A549 (cell line): ENCODE data around the gene F11R. TPM values are rescaled to one million over a fixed set of nuclear protein-coding genes. Genes with fewer than 3 reads are reported as not detected.

Experiments used
- ATAC-seq, 2 experiments: fragments of 200-7000 bp in 1 of 2; fragments of >200 bp in 1 of 2; cut with Nextera tagmentation in 1 of 2; cut with Tn5 transposase in 1 of 2; 3 replicates each; pipeline versions ENCODE4 v1.8.0 to v1.9.1; 2018 to 2020; ENCODE audit warnings: mild to moderate bottlenecking in 1 of 2, moderate library complexity in 1 of 2
- CTCF ChIA-PET: fragments of 300-600 bp; sonication (Branson Sonifier 250); formaldehyde crosslinking; extraction: SDS; loops from one replicate; lab custom pipeline; 2021; ENCODE audit warnings: antibody characterized with exemption, inconsistent platforms; lab: Yijun Ruan, JAX
- POLR2A ChIA-PET: fragments of 350-600 bp; formaldehyde crosslinking; extraction: SDS; loops from one replicate; lab custom pipeline; 2021; ENCODE audit warnings: antibody characterized with exemption, inconsistent platforms; lab: Yijun Ruan, JAX
- DNase-seq, 2 experiments: peaks; one replicate each; pipeline versions ENCODE4 v3.0.0 to v3.0.0-alpha.2; 2011 to 2016; ENCODE audit warnings: low read depth in 1 of 2, low spot score in 1 of 2
- FAIRE-seq: peaks from 2 replicates; lab custom pipeline; 2011; peaks lifted over from hg19 to GRCh38; lab: Jason Lieb, UNC
- H3K27ac ChIP-seq, 2 experiments: fragments of >200 bp; sonication (Bioruptor Twin); formaldehyde crosslinking; 3 replicates each; pipeline ENCODE4 v1.5.1; 2016 to 2017
- H3K4me1 ChIP-seq: fragments of >200 bp; sonication (Bioruptor Twin); formaldehyde crosslinking; 3 replicates; pipeline ENCODE4 v1.6.1; 2016
- H3K4me2 ChIP-seq: fragments of >200 bp; sonication (Bioruptor Twin); formaldehyde crosslinking; 3 replicates; pipeline ENCODE4 v1.6.1; 2016
- H3K4me3 ChIP-seq: fragments of >200 bp; sonication (Bioruptor Twin); formaldehyde crosslinking; 3 replicates; pipeline ENCODE4 v1.5.1; 2016
- H3K9me3 ChIP-seq: fragments of >200 bp; sonication (Bioruptor Twin); formaldehyde crosslinking; 3 replicates; pipeline ENCODE4 v1.6.1; 2016
- BCL3 ChIP-seq: fragments of >200 bp; sonication (Bioruptor Twin); formaldehyde crosslinking; IDR thresholded peaks from 3 replicates; pipeline ENCODE4 v1.6.1; 2016
- CBX2 ChIP-seq: fragments of 200-600 bp; sonication (generic); IDR thresholded peaks from 2 replicates; pipeline ENCODE4 v1.6.1; 2016; ENCODE audit warnings: low read depth, mild to moderate bottlenecking, borderline replicate concordance
- CEBPB ChIP-seq, 2 experiments: fragments of >200 bp in 1 of 2; sonication (Bioruptor Twin) in 1 of 2; formaldehyde crosslinking in 1 of 2; IDR thresholded peaks; 2 replicates each; pipeline ENCODE4 v1.6.1; 2012 to 2016
- CTCF ChIP-seq: fragments of >200 bp; sonication (Bioruptor Twin); formaldehyde crosslinking; IDR thresholded peaks from 3 replicates; pipeline ENCODE4 v1.5.1; 2016
- E2F6 ChIP-seq: IDR thresholded peaks from 2 replicates; pipeline ENCODE4 v1.6.1; 2012; ENCODE audit warnings: low read depth, borderline replicate concordance
- EP300 ChIP-seq, 2 experiments: fragments of >200 bp; sonication (Bioruptor Twin); formaldehyde crosslinking; IDR thresholded peaks; 2 replicates in 1 of 2; 3 replicates in 1 of 2; pipeline ENCODE4 v1.6.1; 2016 to 2017
- ESRRA ChIP-seq: fragments of 150-350 bp; IDR thresholded peaks from 2 replicates; pipeline ENCODE4 v1.6.1; 2014; ENCODE audit warnings: mild to moderate bottlenecking, low read length, borderline replicate concordance
- FOSB ChIP-seq: fragments of 250-450 bp; sonication (Bioruptor Pico); IDR thresholded peaks from 2 replicates; pipeline ENCODE4 v1.5.0; 2020; ENCODE audit warnings: mild to moderate bottlenecking, moderate library complexity
- FOSL2 ChIP-seq, 2 experiments: fragments of 450-650 bp in 1 of 2; fragments of >200 bp in 1 of 2; sonication (Bioruptor Twin) in 1 of 2; formaldehyde crosslinking; IDR thresholded peaks; 2 replicates each; pipeline versions ENCODE4 v1.5.0 to v1.6.1; 2016 to 2020; ENCODE audit warnings: mild to moderate bottlenecking in 1 of 2, moderate library complexity in 1 of 2
- GATA3 ChIP-seq: IDR thresholded peaks from 2 replicates; pipeline ENCODE4 v1.6.1; 2012; ENCODE audit warnings: borderline replicate concordance
- HOXB13 ChIP-seq: fragments of 250-450 bp; sonication (Bioruptor Pico); IDR thresholded peaks from 2 replicates; pipeline ENCODE4 v1.5.0; 2020; ENCODE audit warnings: low read depth, mild to moderate bottlenecking, moderate library complexity
- JUNB ChIP-seq: fragments of >200 bp; sonication (Bioruptor Twin); formaldehyde crosslinking; IDR thresholded peaks from 2 replicates; pipeline ENCODE4 v1.6.1; 2016
- KDM5A ChIP-seq: fragments of 200-600 bp; sonication (generic); IDR thresholded peaks from 2 replicates; pipeline ENCODE4 v1.6.1; 2016; ENCODE audit warnings: antibody characterized with exemption, mild to moderate bottlenecking
- NFE2L2 ChIP-seq: fragments of 150-350 bp; conservative IDR thresholded peaks from 2 replicates; pipeline ENCODE4 v1.6.1; 2014; ENCODE audit warnings: low read length
- PBX3 ChIP-seq: IDR thresholded peaks from 2 replicates; pipeline ENCODE4 v1.6.1; 2012
- RARB ChIP-seq: fragments of 250-450 bp; sonication (Bioruptor Pico); IDR thresholded peaks from 2 replicates; pipeline ENCODE4 v1.8.0; 2021; ENCODE audit warnings: mild to moderate bottlenecking, moderate library complexity
- RCOR1 ChIP-seq: fragments of 150-350 bp; IDR thresholded peaks from 2 replicates; pipeline ENCODE4 v1.6.1; 2014; ENCODE audit warnings: antibody characterized with exemption, low read length, low read depth
- RNF2 ChIP-seq: fragments of 200-600 bp; sonication (generic); IDR thresholded peaks from 2 replicates; pipeline ENCODE4 v1.6.1; 2016; ENCODE audit warnings: low read depth, mild to moderate bottlenecking, antibody characterized with exemption, moderate library complexity, borderline replicate concordance
- SREBF2 ChIP-seq: fragments of 450-650 bp; IDR thresholded peaks from 2 replicates; pipeline ENCODE4 v1.6.1; 2014; ENCODE audit warnings: mild to moderate bottlenecking, moderate library complexity
- ZNF302 ChIP-seq: fragments of 250-450 bp; sonication (Bioruptor Pico); IDR thresholded peaks from 2 replicates; pipeline ENCODE4 v1.9.0; 2021; ENCODE audit warnings: inconsistent platforms, mild to moderate bottlenecking, moderate library complexity
- WGBS: methylation state at CpG from one replicate; pipeline ENCODE4 v1.1.6; 2017; ENCODE audit errors: missing lambda C conversion rate; 5-methylcytosine and 5-hydroxymethylcytosine counted together
- polyA plus RNA-seq, 4 experiments: library from polyadenylated mRNA; depleted of rRNA in 3 of 4; stranded (reverse); fragments of >200 nt; fragmentation: RNase III in 1 of 4; extraction: RNeasy Plus Mini Kit Qiagen cat#74134 plus additional on column Dnase treatment in 1 of 4; gene quantifications; 2 replicates in 3 of 4; 3 replicates in 1 of 4; pipeline ENCODE4 v1.2.3, GENCODE V29; 2011 to 2017
- TF ChIP-seq, protein P1 (sequence below): IDR thresholded peaks from 2 replicates; pipeline ENCODE4 v1.6.1; 2012

Gene F11R
- polyA plus RNA-seq, 2 of the 4 experiments (the other 2 are of a cell fraction): 30.3 to 62.0 TPM

DNA sequence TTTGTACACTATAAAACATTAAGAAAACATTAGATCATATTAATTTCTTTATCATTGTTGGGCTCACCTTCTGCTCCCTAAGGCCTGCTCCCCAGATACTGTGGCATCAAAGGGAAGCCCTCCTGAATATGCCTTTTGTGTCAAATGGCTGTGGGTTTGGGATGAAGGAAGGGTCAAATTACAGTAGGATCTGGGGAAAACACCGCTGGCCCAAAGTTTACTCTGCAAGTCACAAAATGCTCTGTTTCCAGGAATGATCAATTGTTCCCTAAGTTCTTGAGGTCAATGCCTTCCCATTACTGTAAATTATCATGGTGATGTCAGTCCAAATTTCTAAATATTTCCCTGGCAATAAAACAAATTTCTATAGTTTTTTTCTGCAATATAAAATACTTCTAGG lies 59.5 kb downstream of the F11R start:
- no peak for ATAC-seq
- FAIRE-seq: no peak
- CTCF ChIA-PET: interaction anchor here (3.7 kb wide), 1 partner anchor 9 kb away, joined by 29 read pairs; the partner anchor contains the start of gene ITLN2
- Histone ChIP-seq H3K9me3 (no peaks in the 10 kb centered on the region), H3K4me2 (no peak overlapping the region), H3K4me1 (no peaks in the 10 kb centered on the region)
- no peak for DNase-seq
- 65% methylated on average over 1 of the region's 1 CpG for WGBS
- POLR2A ChIA-PET: no interaction called here
- TF ChIP-seq RNF2 (no peak), GATA3 (no peak), FOSL2 (IDR thresholded peaks at IDR 0.05) (no peak), FOSL2 (CRISPR knock-in tag; IDR thresholded peaks at IDR 0.05) (no peak), PBX3 (no peak), SREBF2 (no peak), ESRRA (no peak), RCOR1 (no peak), EP300 (IDR thresholded peaks at IDR 0.05) (no peak), FOSB (CRISPR knock-in tag) (no peak), JUNB (no peak), CBX2 (no peak), HOXB13 (CRISPR knock-in tag) (no peak), KDM5A (no peak), CEBPB (IDR thresholded peaks at IDR 0.05) (no peak), NFE2L2 (no peak)
- TF ChIP-seq, all 56 proteins: peak for 0
- Histone ChIP-seq H3K27ac (no peak overlapping the region), H3K4me3 (no peak overlapping the region)

- Histone ChIP-seq H3K4me3 (no peak overlapping the region), H3K4me1 (peaks cover 3% of the 10 kb centered on the region; the same call in 1 of the 3 replicates), H3K27ac (no peak overlapping the region), H3K4me2 (no peak overlapping the region), H3K9me3 (no peaks in the 10 kb centered on the region)
- ATAC-seq: no peak
- POLR2A ChIA-PET: no interaction called here
- WGBS: 75% methylated on average over 4 of the region's 4 CpGs
- DNase-seq: no peak
- TF ChIP-seq E2F6 (no peak), ZNF302 (no peak), RARB (no peak), FOSL2 (IDR thresholded peaks at IDR 0.05) (no peak), FOSL2 (CRISPR knock-in tag; IDR thresholded peaks at IDR 0.05) (no peak), BCL3 (no peak), CTCF (no peak), CEBPB (IDR thresholded peaks at IDR 0.05) (no peak)
- TF ChIP-seq, protein P1, sequence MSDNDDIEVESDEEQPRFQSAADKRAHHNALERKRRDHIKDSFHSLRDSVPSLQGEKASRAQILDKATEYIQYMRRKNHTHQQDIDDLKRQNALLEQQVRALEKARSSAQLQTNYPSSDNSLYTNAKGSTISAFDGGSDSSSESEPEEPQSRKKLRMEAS: no peak
- FAIRE-seq: no peak
- CTCF ChIA-PET: interaction anchor here (1.2 to 1.6 kb wide), 2 partner anchors 122 to 230 kb away, joined by 4 read pairs; no protein-coding TSS in a partner anchor
Measured at GRCh38 chr1:160956966-160957365, 64.0 kb downstream of the F11R start.
